ENCODE measurements around the gene F2RL2.
"Not testable (repeated sequence)": the region's sequence is repeated elsewhere in the genome, so short reads cannot be mapped to it uniquely, and the experiment has no call there.

The F2RL2 gene

DNA sequence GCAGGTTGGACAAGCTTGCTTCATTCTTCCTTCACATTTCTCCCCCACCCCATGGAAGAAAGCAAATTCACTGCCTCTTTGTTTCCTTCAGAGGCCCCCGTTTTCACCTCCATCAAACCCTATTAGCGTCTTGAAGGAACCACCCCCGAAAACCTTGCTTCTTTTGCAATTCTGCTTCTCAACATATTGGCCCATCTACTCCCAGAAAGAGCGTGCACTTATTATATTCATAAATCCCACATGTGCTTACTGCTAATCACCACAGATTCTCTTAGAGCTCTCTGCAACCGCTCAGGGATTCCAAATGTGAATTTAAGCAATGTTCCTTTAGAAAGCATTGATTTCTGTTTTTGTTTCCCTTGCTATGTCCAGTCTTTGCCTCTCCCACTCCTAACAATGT is 1.1 kb downstream of the F2RL2 start:
- ATAC-seq (no peak), DNase-seq (no peak)

DNA sequence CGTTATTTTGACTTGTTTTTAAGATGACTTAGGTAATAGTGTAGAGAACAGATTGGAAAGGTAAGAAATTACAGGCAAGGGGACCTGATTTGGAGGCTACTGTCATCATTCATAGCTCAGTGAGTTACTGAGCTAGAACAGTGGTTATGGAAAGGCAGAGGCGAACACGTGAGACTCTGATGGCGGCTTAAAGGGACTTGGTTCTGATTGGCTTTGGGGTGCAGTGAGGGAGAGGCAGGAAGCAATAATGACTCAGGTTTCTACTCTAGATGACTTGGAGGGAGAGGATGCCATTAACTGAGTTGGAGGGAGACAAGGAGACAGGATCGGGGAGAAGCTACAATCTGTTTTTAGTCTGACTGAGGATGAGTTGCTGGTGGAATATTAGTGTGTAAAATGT is 3.0 kb downstream of the F2RL2 start:
- no peak for ATAC-seq
- DNase-seq = no peak

DNA sequence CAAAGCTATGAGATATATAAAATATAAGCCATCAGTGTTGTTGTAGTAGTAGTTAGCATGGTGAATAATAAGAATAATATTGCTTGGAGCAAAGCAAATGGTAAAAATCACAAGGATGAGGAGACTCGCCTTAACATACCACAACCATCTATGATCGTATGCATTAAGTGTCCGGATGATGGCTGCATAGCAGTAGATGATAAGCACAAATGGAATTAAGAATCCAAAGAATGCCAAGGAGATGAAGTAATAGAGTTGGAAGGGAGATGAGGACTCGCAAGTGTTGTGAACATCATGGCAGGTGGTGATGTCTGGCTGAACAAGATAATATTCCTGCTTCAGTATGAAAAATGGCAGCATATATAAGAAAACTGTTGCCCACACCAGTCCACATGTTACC is 5.5 kb downstream of the F2RL2 start:
- ATAC-seq (no peak), DNase-seq (no peak)

DNA sequence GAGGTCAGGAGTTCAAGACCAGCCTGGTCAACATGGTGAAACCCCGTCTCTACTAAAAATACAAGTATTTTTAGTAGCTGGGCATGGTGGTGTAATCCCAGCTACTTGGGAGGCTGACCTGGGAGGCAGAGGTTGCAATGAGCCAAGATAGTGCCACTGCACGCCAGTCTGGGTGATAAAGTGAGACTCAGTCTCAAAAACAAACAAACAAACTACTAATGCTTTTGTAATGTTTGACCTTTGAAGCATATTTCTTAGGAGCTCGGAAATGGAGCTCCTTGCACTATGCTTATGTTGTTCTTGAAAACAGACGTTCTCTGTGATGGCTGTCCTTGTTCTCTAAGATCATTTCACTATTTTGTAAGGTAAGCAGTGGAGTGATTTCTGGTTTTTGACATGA is 6.0 kb downstream of the F2RL2 start:
- DNase-seq = no peak

DNA sequence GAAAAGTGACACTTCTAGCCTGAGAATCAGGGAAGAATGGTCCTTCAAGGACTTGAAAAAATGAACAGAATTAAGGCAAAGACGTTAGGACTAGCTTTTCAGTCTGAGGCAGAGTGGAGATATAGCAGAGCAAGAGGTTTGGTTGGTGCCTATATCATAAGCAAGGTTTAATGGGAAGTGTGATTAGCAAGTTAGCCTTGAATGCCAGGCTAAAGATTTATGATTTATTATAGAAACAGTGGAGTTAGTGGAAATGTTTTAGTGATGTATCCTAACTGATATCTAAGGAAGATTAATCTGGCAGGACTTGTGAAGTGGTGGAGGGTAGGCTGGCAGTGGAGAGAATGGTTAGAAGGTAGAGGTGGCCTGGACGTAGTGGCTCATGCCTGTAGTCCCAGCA is 7.0 kb downstream of the F2RL2 start:
- DNase-seq (no peak), ATAC-seq (no peak)

More for the DNA sequence above, 6.0 kb downstream of the F2RL2 start:
- no peak for ATAC-seq

DNA sequence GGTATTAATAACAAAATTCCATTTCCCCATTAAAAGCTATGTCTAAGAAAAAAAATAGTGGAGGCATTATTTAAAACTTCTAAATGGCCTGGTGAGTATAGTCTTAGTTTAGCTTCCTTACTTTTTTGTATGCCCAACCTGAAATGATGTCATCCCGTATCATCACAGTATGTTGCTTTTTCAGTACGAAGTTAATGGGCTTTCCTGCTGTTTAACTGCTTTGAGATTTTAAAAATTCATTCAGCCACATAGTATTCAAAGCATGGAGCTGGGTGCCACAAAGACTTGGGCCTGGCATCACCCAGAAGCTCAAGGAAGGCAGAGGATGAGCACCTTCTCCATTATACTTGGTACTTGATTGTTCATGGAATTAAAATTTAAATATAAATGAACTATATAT is 7.4 kb downstream of the F2RL2 start:
- DNase-seq (no peak), ATAC-seq (no peak)

DNA sequence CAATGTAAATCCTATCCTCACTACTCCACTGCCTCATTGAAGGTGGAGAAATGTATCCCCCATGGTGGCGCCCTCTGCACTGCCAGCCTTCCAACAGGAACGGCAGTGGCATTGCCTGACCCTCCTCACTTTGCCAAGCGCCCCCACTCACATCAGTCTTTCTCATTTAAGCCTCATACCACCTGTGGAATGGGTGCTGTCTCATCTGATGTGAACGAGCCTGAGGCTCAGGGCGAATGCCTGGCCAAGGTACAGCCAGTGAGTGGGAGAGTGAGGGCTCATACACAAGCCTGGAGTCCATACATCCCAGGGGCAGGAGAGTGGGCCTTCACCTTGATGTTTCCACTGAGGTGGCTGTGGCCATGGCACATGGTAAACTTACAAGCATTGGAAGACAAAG is 10.3 kb downstream of the F2RL2 start:
- no peak for ATAC-seq
- no peak for DNase-seq

DNA sequence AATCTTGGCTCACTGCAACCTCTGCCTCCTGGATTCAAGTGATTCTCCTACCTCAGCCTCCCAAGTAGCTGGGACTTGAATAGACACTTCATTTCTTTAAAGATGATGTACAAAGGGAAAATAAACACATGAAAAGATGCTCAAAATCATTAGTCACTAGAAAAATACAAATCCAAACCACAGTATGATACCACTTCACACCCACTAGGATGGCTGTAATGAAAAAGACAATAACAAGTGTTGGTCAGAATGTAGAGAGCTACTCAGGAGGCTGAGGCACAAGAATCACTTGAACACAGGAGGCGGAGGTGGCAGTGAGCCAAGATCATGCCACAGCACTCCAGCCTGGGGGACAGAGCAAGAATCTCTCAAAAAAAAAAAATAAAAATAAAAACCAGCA is 13.0 kb downstream of the F2RL2 start:
- no peak for DNase-seq
- ATAC-seq = no peak

DNA sequence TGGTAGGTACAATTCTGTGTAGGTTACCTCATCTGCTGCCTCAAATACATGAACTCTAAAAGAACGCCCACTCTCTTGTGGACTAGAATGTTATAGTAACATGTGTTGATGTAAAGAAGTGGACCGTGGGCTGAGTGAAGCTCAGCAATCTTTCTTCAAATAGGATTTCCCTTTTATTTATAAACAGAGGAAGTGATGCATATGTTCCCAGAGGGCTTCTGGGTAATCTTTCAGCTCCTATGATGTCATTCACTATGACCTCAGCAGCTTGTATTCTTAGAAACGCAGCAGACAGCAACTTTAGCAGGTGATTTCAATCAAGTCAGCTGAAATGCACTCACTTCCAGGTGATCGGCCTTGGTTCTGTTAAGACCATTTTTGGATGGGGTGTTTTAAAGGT is 14.4 kb downstream of the F2RL2 start:
- ATAC-seq (no peak), DNase-seq (no peak)

DNA sequence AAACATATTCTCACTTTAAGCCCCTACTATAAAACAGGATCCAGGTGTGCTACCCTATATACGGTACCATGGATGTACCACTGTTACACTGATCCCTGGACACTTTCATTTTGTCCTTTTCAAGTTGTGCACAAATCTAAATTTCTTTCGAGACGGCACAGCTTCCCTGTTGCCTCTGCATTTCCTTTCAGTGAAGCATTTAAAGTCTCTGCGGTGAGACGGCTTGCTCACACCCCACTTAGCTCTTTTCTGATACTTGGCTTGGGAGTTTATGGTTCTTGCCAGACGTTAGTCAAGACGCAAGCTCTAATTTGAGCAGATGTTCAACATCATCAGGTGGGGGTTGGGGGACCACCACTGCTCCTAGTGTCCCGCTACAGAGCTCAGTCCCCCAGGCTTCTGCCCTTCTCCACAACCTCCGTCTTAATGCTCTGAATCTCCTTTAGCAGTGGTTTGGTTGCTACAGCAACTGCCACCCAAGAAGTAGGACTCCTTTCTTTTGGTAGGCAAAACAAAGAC is 15.8 kb downstream of the F2RL2 start:
- ATAC-seq = no peak

DNA sequence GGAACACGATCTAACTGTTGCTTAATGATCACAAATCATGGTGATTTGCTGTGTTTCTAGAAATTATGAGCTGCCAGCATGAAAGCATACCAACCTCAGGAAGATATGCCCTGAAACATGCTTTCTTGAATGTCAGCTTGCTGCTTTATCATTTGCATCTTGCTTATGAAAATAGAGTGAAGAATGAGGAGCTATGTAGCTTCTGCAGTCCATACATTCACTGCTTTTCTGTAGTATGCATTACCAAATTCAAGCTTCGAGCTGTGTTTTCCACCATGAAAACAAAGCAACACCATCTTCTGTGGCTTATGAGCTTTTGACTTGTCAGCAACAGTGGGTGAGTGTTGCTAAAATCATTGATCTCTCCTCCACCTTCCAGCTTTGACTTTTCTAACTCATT is 16.5 kb downstream of the F2RL2 start:
- ATAC-seq (no peak), DNase-seq (no peak)

More for the DNA sequence above, 15.8 kb downstream of the F2RL2 start:
- no peak for DNase-seq

DNA sequence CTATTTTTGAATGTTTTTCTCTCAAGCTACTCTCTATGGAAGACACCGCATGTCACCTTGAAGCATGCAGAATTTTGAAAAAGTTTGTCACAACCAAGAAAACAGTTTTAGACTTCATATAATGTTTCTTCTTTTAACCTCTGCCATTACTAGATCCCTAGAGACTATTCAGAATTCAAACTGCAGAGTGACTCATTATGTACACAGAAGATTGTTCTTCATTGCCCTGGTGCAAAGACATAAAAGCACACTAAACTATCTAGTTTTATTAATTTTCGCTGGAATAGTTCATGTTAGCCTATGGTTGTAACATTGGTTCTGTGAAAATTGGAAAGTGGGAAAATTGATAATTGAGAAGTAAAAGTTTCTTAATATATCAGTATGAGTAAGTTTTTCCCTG is 18.4 kb downstream of the F2RL2 start:
- ATAC-seq (no peak), DNase-seq (no peak)

DNA sequence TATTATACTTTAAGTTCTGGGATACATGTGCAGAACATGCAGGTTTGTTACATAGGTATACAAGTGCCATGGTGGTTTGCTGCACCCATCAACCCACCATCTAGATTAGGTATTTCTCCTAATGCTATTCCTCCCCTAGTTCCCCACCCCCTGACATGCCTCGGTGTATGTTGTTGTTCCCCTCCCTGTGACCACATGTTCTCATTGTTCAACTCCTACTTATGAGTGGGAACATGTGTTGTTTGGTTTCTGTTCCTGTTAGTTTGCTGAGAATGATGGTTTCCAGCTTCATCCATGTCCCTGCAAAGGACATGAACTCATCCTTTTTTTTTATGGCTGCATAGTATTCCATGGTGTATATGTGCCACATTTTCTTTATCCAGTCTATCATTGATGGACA is 19.2 kb downstream of the F2RL2 start:
- DNase-seq, ATAC-seq: not testable (repeated sequence)

DNA sequence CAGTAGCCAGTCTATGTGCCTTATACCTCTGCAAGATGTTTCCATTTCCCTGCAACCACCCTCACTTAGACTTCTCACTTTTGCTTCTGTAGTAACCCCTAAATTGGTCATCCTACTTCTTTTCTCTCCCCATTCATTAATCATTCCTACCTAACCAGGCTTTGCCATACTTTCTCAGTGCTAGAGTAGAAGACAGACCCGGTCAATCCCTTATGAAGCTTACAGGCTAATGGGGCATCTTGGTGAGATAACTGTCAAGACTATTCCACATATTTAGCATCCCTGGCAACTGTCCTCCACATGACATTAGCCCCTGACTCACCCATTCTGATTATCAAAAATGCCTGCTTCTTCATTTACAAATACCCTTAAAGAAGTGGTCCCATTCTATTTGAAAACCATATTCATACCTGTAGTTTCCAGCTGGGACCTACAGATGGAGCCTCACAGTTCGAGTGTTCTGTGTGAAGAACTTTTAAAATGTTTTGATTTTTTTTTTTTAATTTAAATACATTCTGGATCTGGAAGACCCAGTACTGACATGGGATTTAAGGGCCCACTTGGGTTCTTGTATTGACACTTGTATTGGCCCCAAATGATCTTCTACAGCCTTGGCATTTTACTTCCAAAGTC is 21.0 kb downstream of the F2RL2 start:
- no peak for ATAC-seq
- DNase-seq = no peak

DNA sequence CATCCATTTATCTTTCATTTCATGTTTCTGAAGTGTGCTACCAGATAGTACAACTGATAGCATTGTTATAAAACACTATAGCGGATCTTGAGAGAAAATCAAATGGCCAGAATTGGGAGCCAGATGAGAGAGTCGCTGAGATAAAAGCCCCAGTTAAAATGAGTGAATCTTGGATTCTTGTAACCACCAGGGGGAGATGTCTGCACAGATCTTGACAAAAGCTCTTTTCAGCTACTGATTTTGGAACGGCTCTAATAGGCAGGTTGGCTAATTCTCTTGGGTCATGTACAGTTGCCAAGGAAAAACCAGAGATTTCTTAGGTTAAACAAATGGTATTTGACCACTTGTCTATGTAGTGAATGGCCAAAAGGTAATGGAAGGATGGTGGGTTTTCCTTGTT is 21.7 kb downstream of the F2RL2 start:
- no peak for DNase-seq
- peak; percentile 40 for ATAC-seq

DNA sequence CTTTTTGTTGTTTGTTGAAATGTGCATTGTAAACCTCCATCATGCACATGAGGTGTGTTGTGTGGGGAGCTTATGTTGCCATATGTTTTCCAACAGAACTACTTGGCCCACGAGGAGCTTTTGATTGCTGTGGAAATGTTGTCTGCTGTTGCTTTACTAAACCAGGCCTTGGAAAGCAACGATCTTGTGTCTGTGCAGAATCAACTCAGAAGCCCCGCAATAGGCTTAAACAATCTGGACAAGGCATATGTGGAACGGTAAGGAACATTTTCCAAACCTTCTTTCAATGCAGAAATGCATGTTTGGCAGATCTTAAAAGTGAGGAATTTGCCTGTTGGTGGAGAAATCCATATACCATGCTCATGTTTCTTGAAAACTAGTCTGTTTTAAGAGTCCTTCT is 22.5 kb downstream of the F2RL2 start:
- ATAC-seq (no peak), DNase-seq (no peak)

DNA sequence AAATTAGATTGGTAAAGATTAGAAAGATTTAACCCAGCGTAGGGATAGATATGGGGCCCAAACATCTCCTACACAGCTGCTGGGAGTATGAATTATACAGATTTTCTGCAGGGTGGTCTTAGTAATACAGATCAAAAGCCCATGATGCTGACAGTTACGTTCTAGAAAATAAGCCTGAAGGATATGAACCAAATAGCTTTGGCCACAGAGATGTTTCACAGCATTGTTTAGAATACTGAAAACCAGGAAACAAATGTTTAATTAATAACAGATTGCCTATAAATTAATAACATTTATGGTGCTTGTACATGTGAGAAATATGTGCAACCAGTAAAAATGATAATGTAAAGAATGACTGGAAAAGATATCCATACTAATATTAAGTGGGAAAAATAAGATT is 24.7 kb downstream of the F2RL2 start:
- no peak for DNase-seq
- no peak for ATAC-seq

DNA sequence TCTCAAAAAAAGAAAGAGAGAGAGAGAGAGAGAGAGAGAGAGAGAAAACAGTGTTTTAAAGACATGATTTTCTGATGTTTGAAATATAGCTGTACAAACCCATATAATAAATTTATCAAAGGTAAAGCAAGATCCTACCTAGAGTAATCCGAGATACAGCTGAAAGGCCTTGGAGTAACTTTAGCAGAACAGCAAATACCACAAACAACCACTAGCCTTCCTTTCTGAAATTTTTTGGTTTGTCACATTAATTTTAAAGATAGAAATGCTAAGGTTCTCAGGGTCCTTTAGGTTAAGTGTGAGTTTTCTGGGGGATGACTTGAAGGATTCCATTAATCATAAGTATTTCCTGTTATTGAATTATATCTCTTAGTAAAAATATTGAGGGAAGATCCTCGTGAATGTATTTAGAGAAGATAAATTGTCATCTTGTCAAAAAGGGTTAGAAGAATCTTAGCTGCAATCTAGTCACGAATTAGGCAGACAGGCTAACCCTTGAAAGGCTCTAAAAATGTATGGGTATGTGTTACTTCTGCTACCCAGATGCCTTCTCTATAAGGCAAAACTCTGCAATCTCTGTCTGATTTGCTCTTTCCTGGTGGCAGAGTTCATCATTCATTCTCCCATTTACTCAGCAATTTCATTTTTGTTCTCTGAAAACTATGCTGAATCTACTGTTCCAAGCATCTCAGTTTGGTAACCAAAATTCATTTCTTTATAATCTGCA is 27.3 kb downstream of the F2RL2 start:
- ATAC-seq = no peak
- no peak for DNase-seq

DNA sequence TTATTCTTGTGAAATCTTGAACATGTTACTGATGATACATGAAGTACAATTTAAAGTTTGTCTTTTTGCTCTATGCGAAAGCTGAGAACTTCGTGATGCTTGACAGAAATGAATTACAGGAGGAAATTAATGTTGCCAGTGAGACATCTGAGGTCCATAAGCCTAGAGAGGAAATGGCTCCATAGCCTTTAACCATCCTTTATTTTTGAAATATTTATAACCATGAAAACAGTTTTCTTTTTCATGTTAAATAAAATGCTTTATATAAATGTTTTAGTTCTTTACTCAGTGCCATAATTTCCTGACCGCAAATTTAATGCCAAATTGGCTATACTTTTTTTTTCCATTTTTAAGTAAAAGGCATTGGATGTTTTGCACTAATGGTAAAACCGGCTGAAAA is 29.1 kb downstream of the F2RL2 start:
- ATAC-seq (no peak), DNase-seq (no peak)

DNA sequence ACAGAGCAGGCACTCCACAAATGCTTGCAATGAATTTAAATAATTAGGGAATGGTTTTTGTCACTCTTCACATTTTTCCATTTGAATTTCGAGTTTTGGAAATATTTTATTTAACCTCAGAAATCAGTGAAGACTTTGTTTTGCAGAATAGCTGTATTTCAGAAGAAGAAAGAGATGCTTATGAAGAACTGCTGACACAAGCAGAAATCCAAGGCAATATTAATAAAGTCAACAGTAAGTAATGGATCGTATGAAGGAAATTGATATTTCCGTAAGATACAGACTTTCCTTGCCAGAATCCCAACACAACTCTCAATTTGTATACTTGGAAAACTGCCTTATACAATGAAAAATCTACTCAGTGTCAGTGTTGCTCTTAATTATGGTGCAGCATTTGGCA is 30.5 kb downstream of the F2RL2 start:
- ATAC-seq = no peak
- no peak for DNase-seq

DNA sequence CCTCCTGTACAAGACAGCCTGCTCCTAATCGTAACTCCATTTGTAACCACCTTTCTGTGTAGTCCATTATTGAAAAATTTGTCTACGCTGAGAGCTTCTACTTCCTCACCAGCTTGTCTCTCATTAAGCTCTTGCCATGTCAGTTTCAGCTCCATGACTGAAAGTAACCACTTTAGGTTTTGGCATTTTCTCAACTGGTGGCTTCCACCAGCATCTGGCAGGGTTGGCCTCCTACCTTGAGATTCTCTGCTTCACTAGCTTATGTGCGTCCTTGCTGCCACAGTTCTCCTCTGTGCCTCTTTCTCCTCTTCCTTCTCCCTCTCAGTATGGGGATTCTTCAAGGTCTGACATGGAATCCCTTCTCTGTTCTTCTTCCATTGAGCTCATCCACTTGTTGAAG is 31.8 kb downstream of the F2RL2 start:
- ATAC-seq = no peak
- DNase-seq = no peak

DNA sequence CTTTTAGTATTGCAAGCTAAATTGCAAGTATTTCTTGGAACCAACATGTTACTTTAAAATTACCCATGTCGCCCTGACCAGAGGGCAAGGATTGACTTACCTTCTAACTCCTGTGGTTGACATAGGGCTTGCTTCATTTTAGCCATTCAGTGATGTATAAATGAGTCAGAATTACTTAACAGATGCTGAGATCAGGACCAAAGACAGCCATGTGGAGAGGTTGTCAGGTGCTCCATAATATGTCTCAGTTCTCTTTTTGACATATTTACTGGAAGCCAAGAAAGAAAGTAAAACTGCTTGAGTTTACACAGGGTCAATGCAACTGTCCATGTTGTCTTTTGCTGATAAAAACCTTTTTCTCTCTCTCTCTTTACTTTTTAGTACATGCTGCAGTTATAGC is 33.2 kb downstream of the F2RL2 start:
- peak; percentile 49 for ATAC-seq
- DNase-seq = no peak

DNA sequence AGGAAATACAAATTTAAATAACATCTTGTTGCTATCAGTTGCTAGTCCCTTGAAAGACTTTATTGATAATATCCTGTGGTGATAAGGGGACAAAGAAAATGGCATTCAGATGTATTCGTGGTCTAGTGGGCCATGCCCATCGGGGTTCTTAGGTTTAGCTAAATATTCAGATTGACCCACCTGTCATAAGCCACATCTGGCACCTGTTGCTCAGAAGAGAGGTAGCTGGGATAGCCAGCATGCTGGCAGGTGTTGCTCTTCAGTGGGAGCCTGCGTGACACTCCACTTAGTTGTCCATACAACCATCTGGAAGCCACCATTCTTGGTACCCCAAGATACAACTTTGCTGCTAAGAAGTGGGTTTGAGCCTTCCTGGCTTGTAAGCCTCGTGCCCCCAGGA is 36.7 kb downstream of the F2RL2 start:
- DNase-seq (no peak), ATAC-seq (no peak)

DNA sequence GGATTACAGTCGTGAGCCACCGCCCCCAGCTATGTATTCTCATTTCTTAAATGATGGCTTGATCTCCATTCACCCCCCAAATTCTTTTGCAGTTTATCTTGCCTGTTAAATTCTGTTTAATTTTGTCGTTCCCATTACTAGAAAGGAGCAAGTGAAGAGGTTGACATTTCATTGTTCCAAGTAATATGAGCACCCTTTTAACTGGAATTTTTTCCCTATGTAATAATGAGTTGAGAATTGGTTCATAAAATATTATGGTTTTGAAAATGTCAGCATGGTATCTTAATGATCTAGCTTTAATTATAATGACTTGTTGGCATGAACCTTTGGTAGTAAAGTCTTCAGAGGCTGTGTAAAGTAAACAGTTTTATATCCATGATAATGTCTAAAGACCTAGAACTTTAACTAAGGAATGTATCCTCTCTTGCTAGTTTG is 37.4 kb downstream of the F2RL2 start:
- ATAC-seq = no peak
- no peak for DNase-seq

Measured in stimulated activated naive CD8-positive, alpha-beta T cell treated with anti-CD3 and anti-CD28 coated beads, Interleukin-15, Interleukin-2, amounts not matched to agents 100 U/mL and 50 U/mL, for 24 hours (primary cell).